ENCODE measurements around the gene ZNF780B. TPM values are rescaled to one million over a fixed set of nuclear protein-coding genes. Genes with fewer than 3 reads are reported as not detected.

ZNF780B gene
- total and polyA plus RNA-seq, 2 experiments from 2014 or later = 10.3 to 46.7 TPM

DNA sequence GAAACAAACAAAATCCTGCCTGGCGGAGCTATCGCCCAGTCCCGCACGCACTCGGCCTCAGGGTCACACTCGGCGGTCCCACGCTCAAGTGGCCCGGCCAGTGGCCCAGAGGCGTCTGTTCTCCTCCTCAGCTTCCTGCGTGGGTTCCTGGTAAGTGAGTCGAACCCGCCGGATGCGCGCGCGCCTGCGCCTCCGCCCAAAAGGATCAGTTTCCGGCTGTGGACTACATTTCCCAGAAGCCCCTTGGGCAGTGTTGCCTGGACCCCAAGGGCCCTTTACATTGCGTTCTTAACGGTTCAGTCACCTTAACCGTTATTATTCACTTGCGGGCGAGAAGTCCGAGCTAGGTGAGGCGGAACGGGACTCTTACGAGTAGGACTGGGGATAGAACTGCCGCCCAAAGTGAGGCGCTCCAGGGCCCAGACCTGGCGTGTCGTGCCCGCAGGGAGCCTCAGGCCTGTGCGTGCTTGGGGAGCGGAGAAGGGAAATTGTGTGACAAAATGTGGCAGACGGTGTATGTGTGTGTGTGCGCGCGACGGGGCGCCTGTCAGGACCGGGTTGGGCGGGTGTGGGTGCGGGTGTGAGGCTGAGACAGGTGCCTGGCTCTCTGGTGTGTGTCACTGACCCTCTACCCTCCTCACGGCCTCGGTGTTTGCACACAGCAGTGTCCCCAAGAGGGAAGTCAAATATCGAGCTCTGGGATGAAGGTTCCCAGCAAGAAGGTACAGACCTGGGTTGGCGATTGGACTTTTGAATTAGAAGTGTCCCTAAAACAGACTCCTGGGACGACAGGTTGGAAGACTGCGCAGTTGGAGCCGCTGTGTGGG is 59.0 kb downstream of the ZNF780B start, which contains the start of gene ZNF546:
TSS of gene ZNF546 (plus strand) at position 250 of the 827 bp plus-strand sequence. CDS start 1,267 bp downstream, outside the sequence.
- H3K27me3 ChIP-seq = no peaks in the 10 kb centered on the region
- no peaks in the 10 kb centered on the region for H3K9me3 ChIP-seq (ENCODE audit: low read depth)
- H3K36me3 ChIP-seq = no peaks in the 10 kb centered on the region
- H3K4me1 ChIP-seq (ENCODE audit: low read depth) = peaks cover 4% of the 10 kb centered on the region
- peak; percentile 84 to 92 for DNase-seq (ENCODE audit: low read depth in 1 of 2, low spot score in 1 of 2)
- peak within 1 kb of the TSS; percentile 87 for H3K4me3 ChIP-seq
- H3K27ac ChIP-seq = peak within 1 kb of the TSS; percentile 72
- TF ChIP-seq, protein P1, sequence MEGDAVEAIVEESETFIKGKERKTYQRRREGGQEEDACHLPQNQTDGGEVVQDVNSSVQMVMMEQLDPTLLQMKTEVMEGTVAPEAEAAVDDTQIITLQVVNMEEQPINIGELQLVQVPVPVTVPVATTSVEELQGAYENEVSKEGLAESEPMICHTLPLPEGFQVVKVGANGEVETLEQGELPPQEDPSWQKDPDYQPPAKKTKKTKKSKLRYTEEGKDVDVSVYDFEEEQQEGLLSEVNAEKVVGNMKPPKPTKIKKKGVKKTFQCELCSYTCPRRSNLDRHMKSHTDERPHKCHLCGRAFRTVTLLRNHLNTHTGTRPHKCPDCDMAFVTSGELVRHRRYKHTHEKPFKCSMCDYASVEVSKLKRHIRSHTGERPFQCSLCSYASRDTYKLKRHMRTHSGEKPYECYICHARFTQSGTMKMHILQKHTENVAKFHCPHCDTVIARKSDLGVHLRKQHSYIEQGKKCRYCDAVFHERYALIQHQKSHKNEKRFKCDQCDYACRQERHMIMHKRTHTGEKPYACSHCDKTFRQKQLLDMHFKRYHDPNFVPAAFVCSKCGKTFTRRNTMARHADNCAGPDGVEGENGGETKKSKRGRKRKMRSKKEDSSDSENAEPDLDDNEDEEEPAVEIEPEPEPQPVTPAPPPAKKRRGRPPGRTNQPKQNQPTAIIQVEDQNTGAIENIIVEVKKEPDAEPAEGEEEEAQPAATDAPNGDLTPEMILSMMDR (IDR thresholded peaks at IDR 0.05; ENCODE audit: low read depth, low read length) = no peak

DNA sequence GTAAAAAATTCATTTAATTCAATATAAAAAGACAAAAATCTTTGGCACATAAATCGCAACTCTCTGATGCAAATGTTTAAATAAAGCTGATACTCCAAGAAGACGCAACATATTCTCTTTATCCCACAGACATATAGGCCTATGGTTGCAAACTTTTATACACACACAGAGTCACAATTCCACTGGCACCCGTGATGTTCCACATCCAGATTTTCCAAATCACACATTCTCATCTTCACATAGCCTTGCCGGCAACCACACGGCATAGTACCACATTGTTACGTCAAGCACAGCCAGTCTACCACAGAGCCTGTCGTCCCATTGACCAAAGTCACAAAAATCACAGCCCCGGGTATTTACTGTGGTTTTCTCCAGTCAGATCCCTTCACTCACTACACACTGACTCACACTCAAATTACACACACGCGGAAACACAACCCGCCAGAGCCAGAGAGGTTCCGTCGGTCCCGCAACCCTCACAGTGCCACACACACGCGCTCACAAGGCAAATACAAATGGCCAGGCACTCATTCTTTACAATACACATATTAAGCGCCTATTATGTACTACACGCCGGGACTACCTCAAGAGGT is 59.7 kb downstream of the ZNF780B start:
- Histone ChIP-seq H3K36me3 (no peaks in the 10 kb centered on the region), H3K4me3 (peak overlapping the region; percentile 87), H3K4me1 (ENCODE audit: low read depth) (peaks cover 4% of the 10 kb centered on the region), H3K27me3 (no peaks in the 10 kb centered on the region), H3K27ac (peak overlapping the region; percentile 72), H3K9me3 (ENCODE audit: low read depth) (no peaks in the 10 kb centered on the region)
- peak; percentile 22 to 64 for DNase-seq (ENCODE audit: low read depth in 1 of 2, low spot score in 1 of 2)
- TF ChIP-seq, protein P1 (IDR thresholded peaks at IDR 0.05; ENCODE audit: low read depth, low read length) = no peak

DNA sequence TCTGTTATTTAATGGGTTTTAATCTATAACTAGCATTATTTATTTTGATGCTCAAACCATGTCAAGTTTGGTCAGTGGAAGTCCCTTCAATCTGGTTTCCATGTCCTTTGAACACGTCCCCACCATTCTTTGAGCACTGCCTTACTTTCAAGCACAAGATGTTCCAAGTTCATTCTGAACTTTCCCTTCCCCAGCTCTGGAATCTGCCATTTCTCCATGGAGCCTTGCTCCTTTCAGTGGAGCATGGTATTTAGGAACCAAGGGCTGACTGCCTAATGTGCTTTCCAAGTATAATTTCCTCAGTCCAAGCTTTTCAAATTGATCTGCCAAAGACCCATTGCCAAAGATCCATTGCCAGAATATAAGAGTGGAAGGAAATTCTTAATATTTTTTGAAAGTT is 60.2 kb downstream of the ZNF780B start:
- no peaks in the 10 kb centered on the region for H3K27me3 ChIP-seq
- no peaks in the 10 kb centered on the region for H3K9me3 ChIP-seq (ENCODE audit: low read depth)
- TF ChIP-seq, protein P1 (IDR thresholded peaks at IDR 0.05; ENCODE audit: low read depth, low read length) = no peak
- no peak for DNase-seq (ENCODE audit: low read depth in 1 of 2, low spot score in 1 of 2)
- H3K4me3 ChIP-seq = peak overlapping the region; percentile 87
- H3K27ac ChIP-seq = no peak overlapping the region
- no peaks in the 10 kb centered on the region for H3K36me3 ChIP-seq
- H3K4me1 ChIP-seq (ENCODE audit: low read depth) = peaks cover 4% of the 10 kb centered on the region

DNA sequence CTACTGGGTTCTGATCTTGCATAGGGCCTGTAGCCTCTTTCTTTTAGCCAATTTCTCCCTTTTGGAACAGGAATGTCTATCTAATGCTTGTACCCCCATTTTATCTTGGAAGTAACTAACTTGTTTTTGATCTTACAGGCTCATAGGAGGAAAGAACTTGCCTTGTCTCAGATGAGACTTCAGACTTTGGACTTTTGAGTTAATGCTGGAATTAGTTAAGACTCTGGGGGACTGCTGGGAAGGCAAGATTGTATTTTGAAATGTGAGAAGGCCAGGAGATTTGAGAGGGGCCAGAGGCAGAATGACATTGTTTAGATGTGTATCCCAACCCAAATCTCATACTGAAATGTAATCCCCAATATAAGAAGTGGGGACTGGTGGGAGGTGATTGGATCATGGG is 61.7 kb downstream of the ZNF780B start:
- Histone ChIP-seq H3K27ac (no peak overlapping the region), H3K4me3 (no peak overlapping the region), H3K4me1 (ENCODE audit: low read depth) (peaks cover 4% of the 10 kb centered on the region), H3K36me3 (no peaks in the 10 kb centered on the region), H3K27me3 (no peaks in the 10 kb centered on the region), H3K9me3 (ENCODE audit: low read depth) (no peaks in the 10 kb centered on the region)
- TF ChIP-seq, protein P1 (IDR thresholded peaks at IDR 0.05; ENCODE audit: low read depth, low read length) = no peak
- DNase-seq (ENCODE audit: low read depth in 1 of 2, low spot score in 1 of 2) = no peak

DNA sequence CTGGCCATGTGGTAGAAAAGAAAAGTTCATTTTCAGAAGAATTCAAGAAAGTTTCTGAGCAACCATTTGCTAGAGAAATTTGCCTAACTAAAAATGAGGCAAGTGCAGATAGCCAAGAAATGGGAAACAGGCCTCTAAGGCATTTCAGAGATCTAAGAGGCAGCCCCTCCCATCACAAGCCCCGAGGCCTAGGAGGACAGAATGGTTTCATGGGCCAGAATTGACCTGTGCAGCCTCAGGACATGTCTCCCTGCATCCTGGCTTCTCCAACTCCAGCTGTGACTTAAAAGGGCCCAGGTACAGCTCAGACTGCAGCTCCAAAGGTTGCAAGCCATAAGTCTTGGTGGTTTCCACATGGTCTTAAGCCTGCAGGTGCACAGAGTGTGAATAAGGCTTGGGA is 62.4 kb downstream of the ZNF780B start:
- H3K27ac ChIP-seq = no peak overlapping the region
- no peak for DNase-seq (ENCODE audit: low read depth in 1 of 2, low spot score in 1 of 2)
- TF ChIP-seq, protein P1 (IDR thresholded peaks at IDR 0.05; ENCODE audit: low read depth, low read length) = no peak
- no peaks in the 10 kb centered on the region for H3K27me3 ChIP-seq
- peaks cover 4% of the 10 kb centered on the region for H3K4me1 ChIP-seq (ENCODE audit: low read depth)
- no peak overlapping the region for H3K4me3 ChIP-seq
- H3K36me3 ChIP-seq = no peaks in the 10 kb centered on the region
- H3K9me3 ChIP-seq (ENCODE audit: low read depth) = no peaks in the 10 kb centered on the region

Data from cardiac muscle cell (in vitro differentiated cells and primary cell).